ENCODE data around the gene SYDE1.
"Not testable (repeated sequence)": the region's sequence is repeated elsewhere in the genome, so short reads cannot be mapped to it uniquely, and the experiment has no call there.

The SYDE1 gene

GRCh38 chr19:15107061-15108010 lies at the start of gene SYDE1:
Gene SYDE1, plus strand, starts transcription at chr19:15107401. Its CDS starts 33 bp downstream, at chr19:15107434.
- DNase-seq (ENCODE audit: low spot score): no peak

- no peak for DNase-seq (ENCODE audit: low spot score)
Measured at GRCh38 chr19:15062036-15062435, 45.2 kb upstream of the SYDE1 start.

- not testable (repeated sequence) for DNase-seq (ENCODE audit: low spot score)
Measured at GRCh38 chr19:15070386-15070785, 36.8 kb upstream of the SYDE1 start.

- DNase-seq (ENCODE audit: low spot score): no peak
Measured at GRCh38 chr19:15072930-15073647, 34.1 kb upstream of the SYDE1 start.

DNA sequence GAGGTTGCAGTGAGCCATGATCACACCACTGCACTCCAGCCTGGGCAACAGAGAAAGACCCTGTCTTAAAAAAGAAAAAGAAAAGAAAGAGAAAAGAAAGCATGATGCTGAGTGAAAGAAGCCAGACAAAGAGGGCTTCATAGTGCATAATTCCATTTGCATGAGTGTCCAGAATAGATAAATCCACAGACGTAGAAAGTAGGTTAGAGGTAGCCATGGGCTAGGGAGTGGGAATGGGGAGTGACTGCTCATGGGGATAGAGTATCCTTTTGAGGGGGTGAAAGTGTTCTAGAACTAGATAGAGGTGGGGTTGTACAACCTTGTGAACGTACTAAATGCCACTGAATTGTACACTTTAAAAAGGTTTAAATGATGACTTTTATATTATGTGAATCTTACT lies 32.8 kb upstream of the SYDE1 start:
- no peak for DNase-seq (ENCODE audit: low spot score)

DNA sequence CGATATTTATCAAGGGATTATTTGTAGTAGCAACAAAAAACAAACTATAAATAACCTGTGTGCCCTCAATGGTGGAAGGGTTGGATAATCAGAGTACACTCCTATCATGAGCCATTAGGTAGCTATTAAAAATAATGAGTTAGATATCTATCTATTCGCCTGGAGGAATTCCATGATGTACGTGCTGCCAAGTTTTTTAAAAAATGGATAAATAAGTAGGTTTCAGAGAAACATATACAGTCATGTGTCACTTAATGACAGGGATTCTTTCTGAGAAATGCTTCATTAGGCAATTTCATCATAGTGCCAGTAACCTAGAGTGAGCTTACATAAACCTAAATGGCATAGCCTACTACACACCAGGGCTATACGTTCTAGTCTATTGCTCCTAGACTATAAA lies 31.4 kb upstream of the SYDE1 start:
- DNase-seq (ENCODE audit: low spot score): no peak

- DNase-seq (ENCODE audit: low spot score): not testable (repeated sequence)
Measured at GRCh38 chr19:15080002-15080401, 27.2 kb upstream of the SYDE1 start.

DNA sequence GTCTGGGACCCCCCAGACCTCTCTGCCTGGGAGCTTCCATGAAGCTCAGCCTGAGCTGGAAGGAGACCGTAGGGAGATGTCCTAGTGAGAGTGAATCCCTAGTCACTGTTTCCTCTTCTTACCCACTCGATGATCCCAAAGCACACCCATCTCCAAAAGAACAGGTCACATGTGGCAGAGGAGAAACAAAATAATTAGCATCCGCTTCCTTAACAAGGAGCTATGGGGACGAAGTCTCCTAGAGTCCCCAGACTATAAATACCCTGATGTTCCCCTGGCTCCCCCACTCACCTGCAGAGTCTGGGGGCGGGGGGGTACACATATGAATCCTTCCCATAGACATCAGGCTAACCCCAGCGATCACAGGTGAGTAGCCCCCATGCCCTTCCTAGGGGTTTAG lies 25.3 kb upstream of the SYDE1 start, which contains the start of gene OR1I1:
TSS of gene OR1I1 (plus strand) at position 301 of the 400 bp plus-strand sequence. CDS start 4,855 bp downstream, outside the sequence.
- DNase-seq (ENCODE audit: low spot score): no peak

- DNase-seq (ENCODE audit: low spot score): no peak
Measured at GRCh38 chr19:15087182-15087581, 20.0 kb upstream of the SYDE1 start.

DNA sequence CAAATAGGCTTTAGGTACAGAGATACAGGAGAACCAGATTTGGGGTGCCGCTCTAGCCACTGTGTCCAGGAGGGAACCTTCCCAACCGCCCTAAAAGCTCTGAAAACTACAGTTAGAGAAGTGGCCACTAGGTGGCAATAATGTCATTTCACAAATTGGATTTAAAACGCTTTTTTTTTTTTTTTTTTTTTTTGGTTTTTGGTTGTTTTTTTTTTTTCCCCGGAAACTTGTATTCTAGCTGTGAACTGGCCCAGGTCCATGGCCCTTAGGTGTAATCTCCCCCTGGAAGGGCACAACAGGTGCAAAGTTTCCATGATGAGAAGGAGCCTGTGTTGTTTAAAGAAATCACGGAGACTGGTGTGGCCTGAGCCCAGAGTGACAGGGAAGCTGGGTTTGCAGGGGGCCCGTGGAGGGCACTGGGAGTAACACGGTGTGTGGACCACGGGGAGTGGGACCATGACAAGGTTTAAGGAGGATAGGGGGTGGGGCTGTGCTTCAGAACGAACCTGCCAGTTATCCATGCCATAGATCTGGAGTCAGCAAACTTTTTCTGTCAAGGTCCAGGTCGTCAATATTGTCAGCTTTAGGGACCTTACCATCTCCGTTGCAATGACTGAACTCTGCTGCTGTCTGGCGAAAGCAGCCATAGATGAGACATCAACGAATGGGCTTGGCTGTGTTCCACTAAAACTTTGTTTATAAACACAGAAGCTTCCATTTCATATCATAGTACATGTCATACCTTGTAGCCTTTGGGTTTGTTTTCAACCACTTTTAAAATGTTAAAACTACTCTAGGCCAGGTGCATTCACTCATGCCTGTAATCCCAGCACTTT lies 15.1 kb upstream of the SYDE1 start:
- DNase-seq (ENCODE audit: low spot score): peak; percentile 71

GRCh38 chr19:15093001-15093400 lies 14.2 kb upstream of the SYDE1 start:
- no peak for DNase-seq (ENCODE audit: low spot score)

- DNase-seq (ENCODE audit: low spot score): no peak
Measured at GRCh38 chr19:15096223-15096622, 11.0 kb upstream of the SYDE1 start.

DNA sequence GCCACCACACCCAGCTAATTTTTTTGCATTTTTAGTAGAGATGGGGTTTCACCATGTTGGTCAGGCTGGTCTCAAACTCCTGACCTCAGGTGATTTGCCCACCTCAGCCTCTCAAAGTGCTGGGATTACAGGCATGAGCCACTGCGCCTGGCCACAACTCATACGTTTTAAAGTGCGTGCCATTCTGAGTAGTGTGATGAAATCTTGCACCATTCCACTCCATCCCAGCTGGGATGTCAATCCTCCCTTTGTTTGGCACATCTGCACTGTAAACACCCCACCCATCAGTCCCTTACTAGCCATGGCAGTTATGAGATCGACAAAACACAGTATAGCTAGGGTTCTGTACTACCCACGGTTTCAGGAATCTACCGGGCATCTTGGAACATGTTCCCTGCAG lies 9.2 kb upstream of the SYDE1 start:
- not testable (repeated sequence) for DNase-seq (ENCODE audit: low spot score)

- DNase-seq (ENCODE audit: low spot score): no peak
Measured at GRCh38 chr19:15098460-15098859, 8.7 kb upstream of the SYDE1 start.

GRCh38 chr19:15099017-15099582 lies 8.1 kb upstream of the SYDE1 start:
- no peak for DNase-seq (ENCODE audit: low spot score)

GRCh38 chr19:15101479-15102082 lies 5.6 kb upstream of the SYDE1 start:
- DNase-seq (ENCODE audit: low spot score): peak; percentile 56

GRCh38 chr19:15104003-15104402 lies 3.2 kb upstream of the SYDE1 start:
- no peak for DNase-seq (ENCODE audit: low spot score)

- no peak for DNase-seq (ENCODE audit: low spot score)
Measured at GRCh38 chr19:15104411-15104810, 2.8 kb upstream of the SYDE1 start.

GRCh38 chr19:15105044-15105443 lies 2.2 kb upstream of the SYDE1 start:
- no peak for DNase-seq (ENCODE audit: low spot score)

- no peak for DNase-seq (ENCODE audit: low spot score)
Measured at GRCh38 chr19:15108145-15108844, 1.1 kb downstream of the SYDE1 start.
